Measurements from ENCODE around the gene TFPI. TPM values are rescaled to one million over a fixed set of nuclear protein-coding genes. Genes with fewer than 3 reads are reported as not detected.

The TFPI gene
- total and polyA plus RNA-seq, 11 donors: 13.5 to 63.7 (median 24.6) TPM

DNA sequence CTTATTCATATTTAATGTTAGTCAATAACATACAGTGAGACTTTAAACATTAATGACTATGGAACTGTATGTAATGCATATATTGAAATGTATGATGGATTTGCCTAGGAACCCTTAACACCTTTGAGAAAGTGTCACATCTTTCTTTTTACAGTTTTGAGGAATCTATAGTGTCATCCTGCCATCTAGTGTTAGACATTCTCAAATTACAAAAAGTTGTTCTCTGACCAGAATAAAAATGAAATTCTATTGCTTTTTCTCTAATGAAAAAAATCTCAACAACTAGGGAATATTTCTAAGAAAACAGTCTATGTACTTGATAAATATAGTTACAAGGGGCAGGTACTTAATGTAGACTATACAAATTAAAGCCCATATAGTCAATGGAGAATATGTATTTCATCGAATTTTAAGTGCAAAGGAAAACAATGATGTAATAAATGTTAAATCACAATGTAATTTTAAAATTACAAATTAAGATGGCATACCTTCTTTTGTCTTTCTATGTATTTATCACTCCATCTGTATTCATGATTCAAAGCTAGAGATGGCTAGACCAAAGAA is 101.1 kb downstream of the TFPI start:
- DNase-seq (no peak), ATAC-seq (no peak)
- TF ChIP-seq, protein P1, sequence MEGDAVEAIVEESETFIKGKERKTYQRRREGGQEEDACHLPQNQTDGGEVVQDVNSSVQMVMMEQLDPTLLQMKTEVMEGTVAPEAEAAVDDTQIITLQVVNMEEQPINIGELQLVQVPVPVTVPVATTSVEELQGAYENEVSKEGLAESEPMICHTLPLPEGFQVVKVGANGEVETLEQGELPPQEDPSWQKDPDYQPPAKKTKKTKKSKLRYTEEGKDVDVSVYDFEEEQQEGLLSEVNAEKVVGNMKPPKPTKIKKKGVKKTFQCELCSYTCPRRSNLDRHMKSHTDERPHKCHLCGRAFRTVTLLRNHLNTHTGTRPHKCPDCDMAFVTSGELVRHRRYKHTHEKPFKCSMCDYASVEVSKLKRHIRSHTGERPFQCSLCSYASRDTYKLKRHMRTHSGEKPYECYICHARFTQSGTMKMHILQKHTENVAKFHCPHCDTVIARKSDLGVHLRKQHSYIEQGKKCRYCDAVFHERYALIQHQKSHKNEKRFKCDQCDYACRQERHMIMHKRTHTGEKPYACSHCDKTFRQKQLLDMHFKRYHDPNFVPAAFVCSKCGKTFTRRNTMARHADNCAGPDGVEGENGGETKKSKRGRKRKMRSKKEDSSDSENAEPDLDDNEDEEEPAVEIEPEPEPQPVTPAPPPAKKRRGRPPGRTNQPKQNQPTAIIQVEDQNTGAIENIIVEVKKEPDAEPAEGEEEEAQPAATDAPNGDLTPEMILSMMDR (IDR thresholded peaks at IDR 0.05): peak in 11 of 12 donors; percentile 34 to 71 (median 49)
- TF ChIP-seq POLR2A (IDR thresholded peaks at IDR 0.05): no peak
- WGBS, 4 donors: 93 to 94% (median 93%) methylated on average over 1 of the region's 1 CpG
- intact Hi-C loops (cut with DNase I): loop anchor here (1.0 to 10.0 kb wide), 14 partner anchors 154 to 591 kb away; no protein-coding TSS in a partner anchor
- no peak overlapping the region for H3K4me3 ChIP-seq
- no peaks in the 10 kb centered on the region for H3K36me3 ChIP-seq
- no peaks in the 10 kb centered on the region for H3K27me3 ChIP-seq
- H3K9me3 ChIP-seq: no peaks in the 10 kb centered on the region
- peaks cover 0 to 3% (median 0%) of the 10 kb centered on the region in 12 donors for H3K4me1 ChIP-seq
- H3K27ac ChIP-seq: no peak overlapping the region

DNA sequence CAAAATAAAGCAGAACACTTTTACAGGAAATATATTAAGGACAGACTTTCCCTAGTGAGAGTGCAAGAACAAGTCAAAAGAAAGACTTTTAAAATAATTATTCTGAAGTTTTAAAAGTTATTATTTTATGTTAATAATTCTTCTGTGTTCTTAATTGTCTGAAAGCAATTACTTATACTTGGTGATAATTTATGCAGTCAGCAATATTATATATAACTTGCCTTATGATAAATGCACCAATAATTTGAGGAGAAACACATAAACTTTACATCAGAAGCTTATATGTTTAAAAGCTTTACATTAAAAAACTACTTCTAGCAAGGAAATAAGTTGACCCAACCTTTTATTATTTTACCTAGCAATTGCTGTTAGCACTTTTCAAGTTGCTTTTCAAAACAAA is 102.7 kb downstream of the TFPI start:
- no peak for DNase-seq
- intact Hi-C loops (cut with DNase I): loop anchor here (2.0 to 10.0 kb wide), 13 partner anchors 153 to 589 kb away; no protein-coding TSS in a partner anchor

DNA sequence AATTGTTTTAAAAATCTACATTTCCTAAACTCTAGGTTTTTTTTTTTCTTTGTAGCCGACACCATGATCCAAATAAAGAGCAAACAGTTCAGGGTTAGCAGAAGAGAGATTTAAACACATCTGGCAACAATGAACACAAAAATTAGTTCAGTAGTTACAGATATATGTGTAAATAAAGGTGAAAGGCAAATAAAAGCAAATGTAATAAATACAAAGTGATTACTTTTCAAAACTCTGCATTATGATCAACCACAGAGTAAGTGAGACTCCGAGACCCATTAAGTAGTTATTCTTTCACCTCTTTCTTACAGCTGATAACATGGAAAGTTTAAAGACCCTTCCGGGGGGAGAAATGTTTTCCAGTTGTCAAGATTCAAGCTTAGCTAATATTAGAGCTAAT is 106.9 kb downstream of the TFPI start:
- Histone ChIP-seq H3K27me3 (no peaks in the 10 kb centered on the region), H3K27ac (peak overlapping the region; percentile 0 to 68 (median 53)), H3K9me3 (no peaks in the 10 kb centered on the region), H3K4me3 (peak overlapping the region; percentile 0 to 66 (median 53)), H3K4me1 (peaks cover 0 to 24% (median 0%) of the 10 kb centered on the region in 12 donors), H3K36me3 (no peaks in the 10 kb centered on the region)
- DNase-seq: no peak
- intact Hi-C loops (cut with DNase I): loop anchor here in 6 of 10 donors (1.0 to 10.0 kb wide), 7 partner anchors 43 to 313 kb away; no protein-coding TSS in a partner anchor
- no peak for ATAC-seq
- TF ChIP-seq, protein P1 (IDR thresholded peaks at IDR 0.05): no peak
- TF ChIP-seq POLR2A (IDR thresholded peaks at IDR 0.05): no peak
- 20 to 29% (median 25%) methylated on average over 3 of the region's 3 CpGs for WGBS, 4 donors

More for the DNA sequence above, 102.7 kb downstream of the TFPI start:
- Histone ChIP-seq H3K27me3 (no peaks in the 10 kb centered on the region), H3K4me1 (peaks cover 0 to 3% (median 0%) of the 10 kb centered on the region in 12 donors), H3K4me3 (no peak overlapping the region), H3K9me3 (no peaks in the 10 kb centered on the region), H3K36me3 (no peaks in the 10 kb centered on the region), H3K27ac (no peak overlapping the region)
- no peak for ATAC-seq
- TF ChIP-seq, protein P1 (IDR thresholded peaks at IDR 0.05): no peak
- no peak for TF ChIP-seq POLR2A (IDR thresholded peaks at IDR 0.05)

DNA sequence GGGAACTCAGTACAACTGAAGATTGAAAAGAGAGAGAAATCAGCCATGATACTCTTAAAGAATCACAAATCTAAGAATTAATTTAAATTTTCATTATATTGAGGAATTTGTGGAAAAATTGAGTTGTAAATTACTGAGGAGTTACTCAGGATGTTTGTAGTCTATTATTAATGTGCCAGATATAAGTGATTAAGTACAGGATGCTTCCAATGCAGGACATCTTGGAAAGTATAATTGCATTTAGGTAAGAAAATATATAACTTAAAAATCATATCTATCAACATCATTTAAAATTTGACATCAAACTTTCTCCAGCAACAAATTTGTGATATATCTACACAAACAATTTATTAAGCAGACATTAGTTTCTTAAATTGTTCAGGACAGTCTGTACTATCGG is 107.5 kb downstream of the TFPI start:
- no peak for ATAC-seq
- 35 to 52% (median 43%) methylated on average over 1 of the region's 1 CpG for WGBS, 4 donors
- Histone ChIP-seq H3K4me1 (peaks cover 0 to 28% (median 0%) of the 10 kb centered on the region in 12 donors), H3K27ac (peak overlapping the region in 9 of 12 donors; percentile 42 to 68 (median 55)), H3K9me3 (no peaks in the 10 kb centered on the region), H3K36me3 (no peaks in the 10 kb centered on the region), H3K27me3 (no peaks in the 10 kb centered on the region), H3K4me3 (peak overlapping the region; percentile 0 to 66 (median 53))
- no peak for DNase-seq
- TF ChIP-seq POLR2A (IDR thresholded peaks at IDR 0.05): no peak
- TF ChIP-seq, protein P1 (IDR thresholded peaks at IDR 0.05): no peak
- intact Hi-C loops (cut with DNase I): loop anchor here in 6 of 10 donors (1.0 to 10.0 kb wide), 7 partner anchors 42 to 312 kb away; no protein-coding TSS in a partner anchor

All from heart left ventricle (tissue), 16 donors.